ENCODE measurements around the gene GGA2. TPM values are rescaled to one million over a fixed set of nuclear protein-coding genes. Genes with fewer than 3 reads are reported as not detected.
A peak's percentile ranks its signal among the peaks of the same experiment; 100 is the strongest.
"Not testable (repeated sequence)": the region's sequence is repeated elsewhere in the genome, so short reads cannot be mapped to it uniquely, and the experiment has no call there.

Gene GGA2
- polyA plus RNA-seq (2012; ENCODE audit: insufficient read depth, insufficient read length), result 105 TPM

GRCh38 chr16:23510164-23510914 is at the start of gene GGA2:
GGA2 (minus strand) TSS chr16:23510494; CDS start chr16:23510411, 83 bp downstream.
- peak; percentile 22 for DNase-seq (ENCODE audit: low read depth, low spot score)

DNA sequence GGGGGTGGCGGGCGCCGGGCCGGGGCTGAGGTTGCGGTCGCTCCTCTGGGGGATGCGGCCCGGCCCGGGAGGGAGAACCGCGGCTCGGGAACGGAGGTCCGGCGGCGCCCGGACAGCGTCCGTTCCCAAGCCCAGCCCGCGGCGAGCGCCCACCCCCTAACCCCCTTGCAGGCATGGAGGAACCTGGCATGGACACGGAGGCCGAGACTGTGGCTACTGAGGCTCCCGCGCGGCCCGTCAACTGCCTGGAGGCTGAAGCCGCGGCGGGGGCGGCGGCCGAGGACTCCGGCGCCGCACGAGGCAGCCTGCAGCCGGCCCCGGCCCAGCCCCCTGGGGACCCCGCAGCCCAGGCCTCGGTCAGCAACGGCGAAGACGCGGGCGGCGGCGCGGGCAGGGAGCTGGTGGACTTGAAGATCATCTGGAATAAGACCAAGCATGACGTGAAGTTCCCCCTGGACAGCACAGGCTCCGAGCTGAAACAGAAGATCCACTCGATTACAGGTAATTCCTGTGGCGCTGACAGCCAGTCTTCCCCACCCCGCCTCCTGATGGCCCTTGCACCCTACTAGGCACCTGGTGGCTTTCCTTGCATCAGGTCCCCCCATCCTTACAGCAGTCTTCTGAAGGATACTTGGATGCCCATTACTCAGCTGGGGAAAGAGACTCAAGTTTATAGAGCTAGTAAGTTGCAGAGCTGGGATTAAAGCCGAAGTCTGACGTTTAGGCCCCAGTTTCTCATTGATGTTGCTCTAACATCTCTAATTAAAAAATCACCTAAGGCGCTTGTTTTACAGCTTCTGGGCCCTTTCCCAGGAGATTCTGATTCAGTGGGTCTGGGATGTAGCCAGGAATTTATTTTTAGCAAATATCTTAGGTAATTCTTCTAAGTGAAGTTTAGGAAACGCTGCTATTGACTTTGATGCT is 47.7 kb upstream of the GGA2 start:
- peak overlapping the region; percentile 91 for H3K4me3 ChIP-seq (ENCODE audit: low read length)
- DNase-seq (ENCODE audit: low read depth, low spot score), result no peak

More at GRCh38 chr16:23510164-23510914, at the start of gene GGA2:
- H3K4me3 ChIP-seq (ENCODE audit: low read length), result peak within 1 kb of the TSS; percentile 53

DNA sequence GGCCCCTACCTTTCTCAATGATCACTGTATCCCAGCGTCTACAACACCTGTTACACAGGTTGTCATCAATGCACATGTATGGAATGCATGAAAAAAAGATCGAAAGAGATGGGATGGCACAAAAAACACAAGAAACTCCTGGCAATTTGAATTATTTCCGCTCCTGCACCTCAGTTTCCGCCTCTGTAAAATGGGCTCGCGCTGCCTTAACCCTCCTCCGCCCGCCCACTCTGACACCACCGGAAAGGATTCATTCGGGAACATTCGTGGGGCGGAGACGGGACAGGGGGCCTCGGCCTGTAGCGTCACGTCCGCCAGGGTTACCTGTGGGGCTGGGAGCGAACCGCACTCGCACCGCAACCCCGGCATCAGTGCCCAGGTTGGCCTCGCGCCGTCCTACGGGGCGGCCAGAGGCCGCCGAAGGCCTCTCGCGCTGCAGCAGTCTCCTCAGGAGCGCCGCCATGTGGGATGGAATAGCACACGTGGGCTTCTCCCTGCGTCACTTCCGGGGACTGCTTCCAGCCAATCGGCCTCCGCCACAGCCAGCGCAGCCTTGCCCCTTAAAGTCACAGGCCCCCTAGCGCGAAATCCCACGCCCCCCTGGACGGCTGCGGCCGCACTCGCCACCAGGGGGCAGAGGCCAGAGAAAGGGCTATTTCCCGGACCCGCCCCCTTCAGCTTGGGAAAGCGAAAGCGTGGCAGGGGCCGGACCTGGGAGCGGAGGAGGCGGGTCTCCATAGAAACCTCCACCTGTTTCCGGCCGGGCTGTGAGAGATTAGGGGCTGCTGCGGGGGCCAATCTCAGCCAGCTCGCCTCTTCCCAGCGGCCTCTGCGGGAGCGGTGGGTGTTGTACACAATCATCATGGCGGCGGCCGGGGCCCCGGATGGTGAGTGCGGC is 46.8 kb upstream of the GGA2 start, which contains the start of the genes EARS2 and UBFD1:
Gene EARS2 (minus strand): TSS at position 470 of the 898 bp plus-strand sequence. CDS start 7 bp downstream, at position 463.
Gene UBFD1 (plus strand): TSS at position 847 of the 898 bp plus-strand sequence. CDS start 16 bp downstream, at position 863.
- DNase-seq (ENCODE audit: low read depth, low spot score), result peak; percentile 97
- H3K4me3 ChIP-seq (ENCODE audit: low read length), result peak within 1 kb of the TSS; percentile 91

DNA sequence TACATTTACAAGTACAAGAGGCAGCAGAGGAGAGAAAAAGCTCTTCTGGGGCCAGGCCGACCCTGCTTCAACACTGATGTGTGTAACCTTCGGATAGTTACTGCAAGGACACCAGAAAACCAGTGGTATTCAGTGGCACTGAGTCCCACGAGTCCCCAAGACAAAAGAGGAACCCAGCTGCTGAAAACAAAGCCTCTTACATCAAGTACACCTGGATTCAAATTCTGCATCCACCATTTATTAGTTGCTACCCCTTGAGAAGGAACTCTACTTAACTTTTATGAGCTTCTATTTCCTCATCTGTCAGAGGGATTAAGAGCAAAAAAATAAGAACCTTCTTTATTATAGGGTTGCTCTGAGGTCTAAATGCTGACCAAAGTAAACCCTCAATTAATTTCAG is 44.2 kb upstream of the GGA2 start:
- no peak for DNase-seq (ENCODE audit: low read depth, low spot score)
- H3K4me3 ChIP-seq (ENCODE audit: low read length), result no peak overlapping the region

- no peak overlapping the region for H3K4me3 ChIP-seq (ENCODE audit: low read length)
- no peak for DNase-seq (ENCODE audit: low read depth, low spot score)
Measured at GRCh38 chr16:23552161-23552560, 41.9 kb upstream of the GGA2 start.

DNA sequence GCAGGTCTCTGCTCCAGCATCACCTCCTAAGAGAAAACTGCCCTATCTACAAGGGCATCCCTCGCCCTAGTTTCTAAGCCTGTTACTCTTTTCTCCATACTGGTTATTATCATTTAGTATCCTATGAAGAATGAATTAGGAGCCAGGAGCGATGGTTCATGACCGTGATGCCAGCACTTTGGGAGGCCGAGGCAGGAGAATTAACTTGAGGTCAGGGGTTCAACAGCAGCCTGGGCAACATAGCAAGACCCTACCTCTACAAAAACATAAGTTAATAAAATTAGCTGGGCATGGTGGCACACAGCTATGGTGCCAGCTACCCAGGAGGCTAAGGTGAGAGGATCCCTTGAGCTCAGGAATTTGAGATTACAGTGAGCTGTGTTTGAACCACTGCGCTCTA is 39.6 kb upstream of the GGA2 start:
- DNase-seq (ENCODE audit: low read depth, low spot score), result no peak
- no peak overlapping the region for H3K4me3 ChIP-seq (ENCODE audit: low read length)

DNA sequence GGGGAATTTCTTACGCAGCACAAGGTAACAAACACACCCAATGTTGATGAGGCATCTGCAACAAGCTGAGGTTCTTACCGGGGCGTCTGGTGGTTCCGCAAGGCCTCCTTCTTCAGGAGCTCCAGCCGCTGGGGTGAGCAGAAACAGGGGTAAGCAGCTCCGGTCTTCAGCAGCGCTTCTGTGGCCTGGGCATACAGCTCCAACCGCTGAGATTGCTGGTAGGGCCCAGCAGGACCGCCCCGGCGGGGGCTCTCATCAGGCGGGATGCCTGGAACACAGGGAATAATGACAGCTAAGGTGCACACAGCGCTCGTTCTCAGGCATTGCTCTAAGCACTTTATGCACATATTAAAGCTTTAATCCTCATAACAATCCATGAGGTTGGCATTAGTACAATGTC is 34.1 kb upstream of the GGA2 start:
- DNase-seq (ENCODE audit: low read depth, low spot score), result no peak
- no peak overlapping the region for H3K4me3 ChIP-seq (ENCODE audit: low read length)

- DNase-seq (ENCODE audit: low read depth, low spot score); H3K4me3 ChIP-seq (ENCODE audit: low read length): not testable (repeated sequence)
Measured at GRCh38 chr16:23540817-23541178, 30.5 kb upstream of the GGA2 start.

DNA sequence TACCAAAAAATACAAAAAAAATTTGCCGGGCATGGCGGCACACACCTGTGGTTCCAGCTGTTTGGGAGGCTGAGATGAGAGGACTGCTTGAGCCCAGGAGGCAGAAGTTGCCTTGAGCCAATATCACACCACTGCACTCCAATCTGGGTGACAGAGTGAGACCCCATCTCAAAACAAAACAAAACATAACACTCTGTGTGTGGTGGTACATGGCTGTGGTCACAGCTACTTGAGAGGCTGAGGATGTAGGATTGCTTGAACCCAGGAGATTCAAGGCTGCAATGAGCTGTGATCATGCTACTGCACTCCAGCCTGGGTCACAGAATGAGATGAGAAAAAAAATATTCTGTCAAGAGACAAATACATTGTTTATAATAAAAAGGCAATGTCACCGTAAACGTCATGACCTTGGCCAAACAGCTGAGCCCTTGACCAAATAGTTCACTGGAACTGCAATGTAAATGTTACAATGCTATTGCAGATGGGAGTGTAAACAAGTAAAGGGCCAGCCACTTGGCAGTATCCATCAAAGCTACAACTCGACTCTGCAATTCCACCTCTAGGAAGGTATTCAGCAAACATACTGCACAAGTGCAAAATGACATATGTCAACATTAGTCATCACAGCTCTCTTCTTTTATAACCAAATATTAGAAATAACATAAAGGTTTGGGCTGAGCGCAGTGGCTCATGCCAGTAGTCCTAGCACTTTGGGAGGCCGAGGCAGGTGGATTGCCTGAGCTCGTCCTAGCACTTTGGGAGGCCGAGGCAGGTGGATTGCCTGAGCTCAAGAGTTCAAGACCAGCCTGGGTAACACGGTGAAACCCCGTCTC is 29.9 kb upstream of the GGA2 start:
- no peak overlapping the region for H3K4me3 ChIP-seq (ENCODE audit: low read length)
- DNase-seq (ENCODE audit: low read depth, low spot score), result no peak

- H3K4me3 ChIP-seq (ENCODE audit: low read length), result no peak overlapping the region
- DNase-seq (ENCODE audit: low read depth, low spot score), result no peak
Measured at GRCh38 chr16:23538919-23539278, 28.6 kb upstream of the GGA2 start.

DNA sequence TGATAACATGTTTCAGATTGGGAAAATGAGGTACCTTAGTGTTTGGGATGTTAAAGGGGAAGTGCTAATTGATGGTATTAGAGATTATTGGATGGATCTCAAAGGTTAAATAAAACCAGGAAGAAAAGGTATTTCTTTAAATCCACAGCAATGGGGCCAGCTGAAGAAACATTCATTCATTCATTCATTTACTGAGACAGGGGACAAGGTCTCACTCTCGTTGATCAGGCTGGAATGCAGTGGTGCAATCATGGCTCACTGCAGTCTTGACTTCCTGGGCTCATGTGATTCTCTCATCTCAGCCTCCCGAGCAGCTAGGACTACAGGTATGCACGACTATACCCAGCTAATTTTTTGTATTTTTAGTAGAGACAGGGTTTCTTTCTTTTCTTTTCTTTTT is 27.1 kb upstream of the GGA2 start:
- no peak for DNase-seq (ENCODE audit: low read depth, low spot score)
- H3K4me3 ChIP-seq (ENCODE audit: low read length), result no peak overlapping the region

- no peak for DNase-seq (ENCODE audit: low read depth, low spot score)
- no peak overlapping the region for H3K4me3 ChIP-seq (ENCODE audit: low read length)
Measured at GRCh38 chr16:23535901-23536300, 25.6 kb upstream of the GGA2 start.

DNA sequence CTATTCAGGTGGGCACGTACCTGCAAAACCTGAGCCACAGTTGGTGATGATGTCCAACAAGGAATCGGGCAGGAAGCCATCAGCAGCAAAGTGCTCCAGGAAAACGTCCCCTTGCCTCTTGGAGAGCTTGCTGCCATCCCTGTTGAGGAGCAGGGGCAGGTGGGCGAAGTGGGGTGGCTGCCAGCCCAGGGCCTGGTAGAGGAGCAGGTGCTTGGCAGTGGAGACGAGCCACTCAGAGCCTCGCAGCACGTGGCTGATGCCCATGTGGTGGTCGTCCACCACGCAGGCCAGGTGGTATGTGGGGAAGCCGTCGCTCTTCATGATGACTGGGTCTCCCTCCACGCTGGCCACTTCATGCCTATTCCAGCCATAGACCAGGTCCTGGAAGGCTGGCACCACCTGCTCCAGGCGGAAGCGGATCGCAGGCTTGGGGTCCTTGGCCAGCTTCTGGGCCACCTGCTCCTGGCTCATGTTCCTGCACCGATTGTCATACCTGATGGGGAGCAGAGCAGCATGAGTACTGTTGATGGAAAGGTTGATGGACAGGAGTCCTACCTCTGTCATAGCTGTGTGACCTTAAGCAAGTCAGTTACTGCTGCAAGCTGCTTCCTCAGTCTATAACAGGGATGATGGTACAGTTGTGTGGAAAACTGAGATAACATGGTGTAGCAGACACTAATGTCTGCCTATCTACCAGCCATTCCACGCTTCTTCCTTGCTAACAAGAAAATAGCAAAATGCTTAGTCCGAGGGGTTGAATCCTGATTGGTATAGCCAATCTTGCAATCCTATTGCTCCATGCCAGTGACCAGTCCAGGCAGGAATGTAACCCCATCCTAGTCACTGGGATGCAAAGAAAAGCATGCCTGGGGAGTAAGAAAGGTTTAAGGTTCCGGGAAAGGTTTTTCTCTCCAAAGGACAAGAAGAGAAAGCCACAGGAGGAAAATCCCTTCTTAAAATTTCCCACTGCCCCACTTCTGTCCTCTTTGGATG is 24.9 kb upstream of the GGA2 start:
- DNase-seq (ENCODE audit: low read depth, low spot score), result no peak

GRCh38 chr16:23532448-23532847 is 22.2 kb upstream of the GGA2 start:
- no peak overlapping the region for H3K4me3 ChIP-seq (ENCODE audit: low read length)
- no peak for DNase-seq (ENCODE audit: low read depth, low spot score)

More for the DNA sequence above, 24.9 kb upstream of the GGA2 start:
- H3K4me3 ChIP-seq (ENCODE audit: low read length), result no peak overlapping the region

DNA sequence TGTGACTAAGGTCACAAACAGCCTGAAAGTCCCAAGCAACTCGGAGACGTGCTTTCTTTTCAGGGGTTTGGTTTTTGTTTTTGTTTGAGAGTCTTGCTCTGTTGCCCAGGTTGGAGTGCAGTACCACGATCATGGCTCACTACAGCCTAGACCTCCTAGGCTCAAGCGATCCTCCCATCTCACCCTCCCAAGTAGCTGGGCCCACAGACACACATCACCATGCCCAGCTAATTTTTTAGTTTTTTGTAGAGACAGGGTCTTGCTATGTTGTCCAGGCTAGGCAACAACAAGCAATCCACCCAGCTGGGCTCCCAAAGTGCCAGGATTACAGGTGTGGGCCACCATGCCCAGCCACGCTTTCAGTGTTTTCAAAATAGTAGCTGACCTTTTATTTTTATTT is 19.8 kb upstream of the GGA2 start:
- DNase-seq (ENCODE audit: low read depth, low spot score), result no peak
- H3K4me3 ChIP-seq (ENCODE audit: low read length), result no peak overlapping the region

- no peak for DNase-seq (ENCODE audit: low read depth, low spot score)
- no peak overlapping the region for H3K4me3 ChIP-seq (ENCODE audit: low read length)
Measured at GRCh38 chr16:23528644-23529310, 18.5 kb upstream of the GGA2 start.
